ENCODE data around the gene APLP1. TPM values are rescaled to one million over a fixed set of nuclear protein-coding genes. Genes with fewer than 3 reads are reported as not detected.
"Not testable (repeated sequence)": the region's sequence is repeated elsewhere in the genome, so short reads cannot be mapped to it uniquely, and the experiment has no call there.

Gene APLP1
- total RNA-seq, 6 experiments from 2014 or later = 24.3 to 39.7 (median 38.1) TPM

GRCh38 chr19:35887197-35887596, 18.8 kb downstream of the APLP1 start:
- H3K27ac Mint-ChIP-seq = no peak overlapping the region
- no peak for TF ChIP-seq CTCF (IDR thresholded peaks at IDR 0.05)
- no peak overlapping the region for H3K4me3 Mint-ChIP-seq
- H3K4me1 Mint-ChIP-seq (ENCODE audit: low read depth) = no peaks in the 10 kb centered on the region
- no peaks in the 10 kb centered on the region for H3K27me3 Mint-ChIP-seq (ENCODE audit: insufficient read depth)
- no peaks in the 10 kb centered on the region for H3K9me3 Mint-ChIP-seq
- no peak for DNase-seq
- peaks cover 28% of the 10 kb centered on the region for H3K36me3 Mint-ChIP-seq (ENCODE audit: low read depth)

GRCh38 chr19:35888398-35888797, 20.0 kb downstream of the APLP1 start:
- Mint-ChIP-seq H3K9me3 (no peaks in the 10 kb centered on the region), H3K27me3 (ENCODE audit: insufficient read depth) (no peaks in the 10 kb centered on the region; the same call in 1 of the 2 replicates), H3K4me3 (no peak overlapping the region), H3K4me1 (ENCODE audit: low read depth) (0 out of 2 replicates have a peak, but pooled peaks cover 6% of the 10 kb centered on the region), H3K27ac (no peak overlapping the region), H3K36me3 (ENCODE audit: low read depth) (peaks cover 39% of the 10 kb centered on the region)
- no peak for TF ChIP-seq CTCF (IDR thresholded peaks at IDR 0.05)
- DNase-seq = no peak

GRCh38 chr19:35889370-35890112, 21.2 kb downstream of the APLP1 start:
- no peak for DNase-seq
- H3K27ac Mint-ChIP-seq = no peak overlapping the region
- H3K36me3 Mint-ChIP-seq (ENCODE audit: low read depth) = peaks cover 39% of the 10 kb centered on the region
- H3K27me3 Mint-ChIP-seq (ENCODE audit: insufficient read depth) = no peaks in the 10 kb centered on the region; the same call in 1 of the 2 replicates
- H3K4me3 Mint-ChIP-seq = no peak overlapping the region
- no peaks in the 10 kb centered on the region for H3K9me3 Mint-ChIP-seq
- 0 out of 2 replicates have a peak, but pooled peaks cover 6% of the 10 kb centered on the region for H3K4me1 Mint-ChIP-seq (ENCODE audit: low read depth)
- no peak for TF ChIP-seq CTCF (IDR thresholded peaks at IDR 0.05)

GRCh38 chr19:35890113-35890650, 21.8 kb downstream of the APLP1 start:
- TF ChIP-seq CTCF (IDR thresholded peaks at IDR 0.05) = no peak
- H3K27ac Mint-ChIP-seq = no peak overlapping the region
- DNase-seq = no peak
- no peaks in the 10 kb centered on the region for H3K9me3 Mint-ChIP-seq
- H3K4me1 Mint-ChIP-seq (ENCODE audit: low read depth) = 0 out of 2 replicates have a peak, but pooled peaks cover 6% of the 10 kb centered on the region
- H3K27me3 Mint-ChIP-seq (ENCODE audit: insufficient read depth) = no peaks in the 10 kb centered on the region; the same call in 1 of the 2 replicates
- H3K36me3 Mint-ChIP-seq (ENCODE audit: low read depth) = peaks cover 39% of the 10 kb centered on the region
- no peak overlapping the region for H3K4me3 Mint-ChIP-seq

- not testable (repeated sequence) for H3K4me1 Mint-ChIP-seq (ENCODE audit: low read depth); H3K4me3 Mint-ChIP-seq; DNase-seq; H3K9me3 Mint-ChIP-seq; H3K27ac Mint-ChIP-seq; H3K27me3 Mint-ChIP-seq (ENCODE audit: insufficient read depth)
- peaks cover 37% of the 10 kb centered on the region for H3K36me3 Mint-ChIP-seq (ENCODE audit: low read depth)
Observed at GRCh38 chr19:35891819-35892218, 23.4 kb downstream of the APLP1 start.

GRCh38 chr19:35894342-35894741, 26.0 kb downstream of the APLP1 start:
- no peak overlapping the region for H3K4me3 Mint-ChIP-seq
- no peaks in the 10 kb centered on the region for H3K9me3 Mint-ChIP-seq

More at GRCh38 chr19:35894342-35894741, 26.0 kb downstream of the APLP1 start:
- Mint-ChIP-seq H3K4me1 (ENCODE audit: low read depth) (peaks cover 11% of the 10 kb centered on the region; the same call in 1 of the 2 replicates), H3K27ac (no peak overlapping the region), H3K27me3 (ENCODE audit: insufficient read depth) (no peaks in the 10 kb centered on the region; the same call in 1 of the 2 replicates), H3K36me3 (ENCODE audit: low read depth) (peaks cover 22% of the 10 kb centered on the region)
- no peak for DNase-seq
- TF ChIP-seq CTCF (IDR thresholded peaks at IDR 0.05) = no peak
